T-helper 2 cell treated with Interferon-gamma antibody and Interleukin-4, amounts not matched to agents 100 ng/mL and 5 ng/mL, for 36 hours (primary cell): ENCODE data around the gene SLC2A3. TPM values are rescaled to one million over a fixed set of nuclear protein-coding genes. Genes with fewer than 3 reads are reported as not detected.
"Not testable (repeated sequence)": the region's sequence is repeated elsewhere in the genome, so short reads cannot be mapped to it uniquely, and the experiment has no call there.

Experiments used
- intact Hi-C: fragments of 100-400 bp; cut with micrococcal nuclease; formaldehyde crosslinking; loops from one replicate; pipeline ENCODE4 v1.15.1; 2023
- total RNA-seq: library from RNA; stranded (reverse); gene quantifications from 2 replicates; pipeline ENCODE4 v1.2.3, GENCODE V29; 2022

SLC2A3 gene
- total RNA-seq, 1 donor from 2014 or later = 289 TPM

- intact Hi-C loops = no loop called here
Observed at GRCh38 chr12:7917392-7918267, 18.4 kb downstream of the SLC2A3 start.

GRCh38 chr12:7916936-7917335 lies 19.1 kb downstream of the SLC2A3 start:
- intact Hi-C loops = no loop called here

GRCh38 chr12:7915661-7916403 lies 20.2 kb downstream of the SLC2A3 start:
- intact Hi-C loops = no loop called here

- intact Hi-C loops = not testable (repeated sequence)
Observed at GRCh38 chr12:7910106-7910505, 25.9 kb downstream of the SLC2A3 start.

GRCh38 chr12:7907009-7907408 lies 29.0 kb downstream of the SLC2A3 start:
- intact Hi-C loops = no loop called here

GRCh38 chr12:7906303-7906702 lies 29.7 kb downstream of the SLC2A3 start:
- intact Hi-C loops = not testable (repeated sequence)

- intact Hi-C loops = not testable (repeated sequence)
Observed at GRCh38 chr12:7905600-7906125, 30.3 kb downstream of the SLC2A3 start.

GRCh38 chr12:7905071-7905470 lies 30.9 kb downstream of the SLC2A3 start:
- intact Hi-C loops = no loop called here

GRCh38 chr12:7902416-7902815 lies 33.6 kb downstream of the SLC2A3 start:
- intact Hi-C loops = not testable (repeated sequence)

- intact Hi-C loops = no loop called here
Observed at GRCh38 chr12:7899755-7900154, 36.2 kb downstream of the SLC2A3 start.

- intact Hi-C loops = not testable (repeated sequence)
Observed at GRCh38 chr12:7896726-7897125, 39.3 kb downstream of the SLC2A3 start.

- intact Hi-C loops = no loop called here
Observed at GRCh38 chr12:7892186-7892980, 43.6 kb downstream of the SLC2A3 start.

- intact Hi-C loops = no loop called here
Observed at GRCh38 chr12:7884689-7885088, 51.3 kb downstream of the SLC2A3 start.

GRCh38 chr12:7881736-7882120 lies 54.3 kb downstream of the SLC2A3 start:
- intact Hi-C loops = not testable (repeated sequence)

- intact Hi-C loops = not testable (repeated sequence)
Observed at GRCh38 chr12:7880952-7881735, 54.8 kb downstream of the SLC2A3 start.

GRCh38 chr12:7879246-7879645 lies 56.7 kb downstream of the SLC2A3 start:
- intact Hi-C loops = no loop called here

- intact Hi-C loops = no loop called here
Observed at GRCh38 chr12:7877420-7877819, 58.6 kb downstream of the SLC2A3 start.

GRCh38 chr12:7872566-7873319 lies 63.2 kb downstream of the SLC2A3 start, which contains the start of gene SLC2A14:
TSS of gene SLC2A14 (minus strand) at chr12:7872915. CDS start at chr12:7869880, 3,035 bp downstream.
- intact Hi-C loops = no loop called here

- intact Hi-C loops = no loop called here
Observed at GRCh38 chr12:7870335-7870734, 65.7 kb downstream of the SLC2A3 start.
